NT2/D1 (cell line): Measurements from ENCODE around the gene RAB3A.

ENCODE experiments used
- SUZ12 ChIP-seq: IDR thresholded peaks from 2 replicates; pipeline ENCODE4 v1.6.1; 2011; ENCODE audit not compliant: insufficient read length, insufficient read depth; ENCODE audit errors: extremely low read depth
- ZNF274 ChIP-seq: IDR thresholded peaks from 2 replicates; pipeline ENCODE4 v1.6.1; 2011; ENCODE audit warnings: mild to moderate bottlenecking, low read depth, low read length

- TF ChIP-seq ZNF274 (no peak), SUZ12 (no peak)
These were observed at the start of gene RAB3A for GRCh38 chr19:18203863-18204393.
